Measurements from ENCODE around the gene GPR55. TPM values are rescaled to one million over a fixed set of nuclear protein-coding genes. Genes with fewer than 3 reads are reported as not detected.

GPR55 gene
- total RNA-seq, 1 donor from 2014 or later = not detected

GRCh38 chr2:230861552-230862255 is 63.3 kb downstream of the GPR55 start:
- no peak overlapping the region for H3K27ac ChIP-seq (ENCODE audit: low read depth, low read length)
- DNase-seq (ENCODE audit: low read depth) (no peak), FAIRE-seq (no peak)
- no peaks in the 10 kb centered on the region for H3K9me3 Mint-ChIP-seq (ENCODE audit: unreplicated experiment)
- H3K36me3 Mint-ChIP-seq (ENCODE audit: low read depth, unreplicated experiment) = no peaks in the 10 kb centered on the region
- TF ChIP-seq CTCF (IDR thresholded peaks at IDR 0.05; ENCODE audit: insufficient read depth, low read depth, low read length) (no peak), EZH2 (IDR thresholded peaks at IDR 0.05; ENCODE audit: insufficient read depth, low read length) (no peak)
- no peak overlapping the region for H3K4me2 ChIP-seq (ENCODE audit: low read length)
- peaks cover 5% of the 10 kb centered on the region for H3K79me2 ChIP-seq (ENCODE audit: insufficient read depth, low read length)
- H4K20me1 ChIP-seq (ENCODE audit: insufficient read depth, low read length) = peaks cover 7% of the 10 kb centered on the region
- H3K4me3 Mint-ChIP-seq (ENCODE audit: unreplicated experiment) = no peak overlapping the region
- no peaks in the 10 kb centered on the region for H3K36me3 ChIP-seq (ENCODE audit: insufficient read depth, low read length)
- peaks cover 5% of the 10 kb centered on the region for H3K4me1 Mint-ChIP-seq (ENCODE audit: low read depth, unreplicated experiment)
- H2AFZ ChIP-seq (ENCODE audit: low read depth, low read length) = no peak overlapping the region
- H3K9me3 ChIP-seq (ENCODE audit: insufficient read depth, low read depth, low read length) = no peaks in the 10 kb centered on the region
- H3K4me3 ChIP-seq (ENCODE audit: insufficient read depth, low read depth, low read length) = no peak overlapping the region
- H3K4me1 ChIP-seq (ENCODE audit: insufficient read depth, low read length) = peaks cover 9% of the 10 kb centered on the region
- no peak overlapping the region for H3K27ac Mint-ChIP-seq (ENCODE audit: unreplicated experiment)
- peaks cover 22% of the 10 kb centered on the region for H3K27me3 ChIP-seq (ENCODE audit: insufficient read depth, low read length)
- H3K9ac ChIP-seq (ENCODE audit: low read length) = no peak overlapping the region
- peaks cover 31% of the 10 kb centered on the region for H3K27me3 Mint-ChIP-seq (ENCODE audit: low read depth, unreplicated experiment)

Other genes starting within 250 kb of the GPR55 start
- gene CAB39, start 212.4 kb downstream of the GPR55 start, total RNA-seq = 58.6 and 66.6 TPM in 2 replicates
- 458 and 582 TPM in 2 replicates for gene ITM2C, start 60.3 kb downstream of the GPR55 start, total RNA-seq
- not detected in 2 replicates for gene SPATA3, start 70.9 kb upstream of the GPR55 start, total RNA-seq
- gene C2orf72, start 112.3 kb upstream of the GPR55 start, total RNA-seq = 0.84 and 1.0 TPM in 2 replicates
- 149 and 151 TPM in 2 replicates for gene PSMD1, start 131.6 kb upstream of the GPR55 start, total RNA-seq
- gene HTR2B, start 199.8 kb upstream of the GPR55 start, total RNA-seq = 0.27 TPM in 1 of 2 replicates, not detected in the other

Measured in astrocyte (in vitro differentiated cells and primary cell).